G401 (cell line): ENCODE results near the gene SETSIP. TPM values are rescaled to one million over a fixed set of nuclear protein-coding genes. Genes with fewer than 3 reads are reported as not detected.
"Not testable (repeated sequence)": the region's sequence is repeated elsewhere in the genome, so short reads cannot be mapped to it uniquely, and the experiment has no call there.

ENCODE experiments used
- DNase-seq: peaks from one replicate; pipeline ENCODE4 v3.0.0-alpha.2; 2015; ENCODE audit warnings: low spot score
- in situ Hi-C: cut with HindIII; loops from 2 replicates; pipeline ENCODE4 v1.10.0; 2016; ENCODE audit warnings: low sequenced_read_pairs, mixed read lengths
- total RNA-seq: library from RNA; depleted of rRNA; stranded (reverse); fragments of >200 nt; shearing (Covaris generic); gene quantifications from 2 replicates; pipeline ENCODE4 v1.2.3, GENCODE V29; 2014; rRNA removed

The SETSIP gene
- total RNA-seq = 0.55 and 0.88 TPM in 2 replicates

DNA sequence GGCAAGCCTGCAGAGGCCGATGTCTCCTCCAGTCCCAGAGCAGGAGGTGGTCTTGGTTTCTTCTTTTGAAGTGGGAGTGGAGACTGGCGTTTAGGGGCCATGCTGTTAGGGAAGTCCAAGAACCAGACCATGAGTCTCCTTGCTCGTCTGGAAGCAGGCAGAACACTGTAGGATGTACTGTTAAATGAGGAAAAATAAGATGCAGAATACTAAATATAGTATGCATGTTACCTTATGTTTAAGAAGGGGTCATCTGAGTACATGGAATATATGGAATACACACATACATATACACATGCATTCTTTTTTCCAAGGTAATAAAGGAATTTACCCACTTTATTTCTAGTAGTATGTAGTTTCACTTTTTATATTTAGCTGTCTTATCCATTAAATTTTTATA is at the start of gene SETSIP:
SETSIP (minus strand) TSS at position 101 of the 400 bp plus-strand sequence; CDS start at position 101, 0 bp downstream.
- in situ Hi-C loops = no loop called here
- DNase-seq = no peak

DNA sequence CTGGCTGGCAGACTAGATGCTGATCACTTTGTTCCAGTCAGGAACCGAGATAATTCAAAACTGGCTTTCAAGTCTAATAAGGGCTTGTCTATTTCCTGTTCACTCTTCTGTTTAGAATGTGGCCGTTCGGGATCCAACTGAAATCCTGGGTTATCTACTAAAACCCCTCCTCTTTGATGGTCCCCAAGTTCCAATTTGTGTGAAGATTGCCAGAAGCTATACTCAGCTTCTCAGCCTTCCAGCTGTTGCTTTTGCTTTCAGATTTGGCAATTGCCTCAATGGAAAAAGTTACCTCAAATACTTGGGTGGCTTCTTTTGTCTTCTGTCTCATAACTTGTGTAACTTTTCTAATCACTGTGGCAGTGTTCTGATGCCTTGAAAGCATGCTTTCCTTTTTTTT is 48.7 kb upstream of the SETSIP start:
- in situ Hi-C loops = no loop called here
- no peak for DNase-seq

- in situ Hi-C loops = no loop called here
- DNase-seq = no peak
These were observed 43.6 kb upstream of the SETSIP start for GRCh38 chr1:92118826-92119225.

DNA sequence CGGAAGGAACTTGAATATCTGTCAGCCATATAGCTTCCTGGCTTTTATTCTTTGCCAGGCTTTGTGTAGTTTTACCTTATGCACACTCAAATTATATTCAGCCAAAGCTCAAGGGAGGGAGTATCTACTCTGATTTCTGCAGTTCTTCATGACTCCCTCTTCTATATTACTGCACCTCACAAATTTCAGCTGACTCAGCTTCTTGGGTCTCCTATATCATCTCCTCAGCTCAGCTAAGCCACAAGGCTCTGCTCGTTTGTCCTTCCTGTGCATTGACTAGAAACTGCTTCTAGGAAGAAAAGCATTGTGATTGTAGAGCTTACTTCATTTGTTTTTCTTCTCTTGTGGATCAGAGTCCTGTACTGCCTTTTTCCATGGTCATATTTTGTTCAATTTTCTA is 42.3 kb upstream of the SETSIP start:
- in situ Hi-C loops = no loop called here
- DNase-seq = no peak

GRCh38 chr1:92108631-92109030 is 33.4 kb upstream of the SETSIP start:
- in situ Hi-C loops = no loop called here
- no peak for DNase-seq

- in situ Hi-C loops = no loop called here
- DNase-seq = no peak
These were observed 30.4 kb upstream of the SETSIP start for GRCh38 chr1:92105546-92106081.

- DNase-seq = no peak
- in situ Hi-C loops = no loop called here
These were observed 21.1 kb upstream of the SETSIP start for GRCh38 chr1:92096317-92096716.

DNA sequence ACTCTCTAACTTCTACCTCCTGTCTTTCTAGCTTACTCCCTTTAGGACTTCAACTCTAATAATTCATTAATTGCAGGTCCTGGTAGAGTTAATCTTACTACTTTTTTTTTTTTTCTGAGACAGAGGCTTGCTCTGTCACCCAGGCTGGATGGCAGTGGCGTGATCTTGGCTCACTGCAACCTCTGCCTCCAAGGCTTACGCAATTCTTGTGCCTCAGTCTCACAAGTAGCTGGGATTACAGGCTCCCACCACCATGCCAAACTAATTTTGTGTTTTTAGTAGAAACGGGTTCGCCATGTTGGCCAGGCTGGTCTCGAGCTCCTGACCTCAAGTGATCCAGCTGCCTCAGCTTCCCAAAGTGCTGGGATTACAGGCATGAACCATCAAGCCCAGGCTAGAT is 20.7 kb upstream of the SETSIP start:
- in situ Hi-C loops = no loop called here
- no peak for DNase-seq

DNA sequence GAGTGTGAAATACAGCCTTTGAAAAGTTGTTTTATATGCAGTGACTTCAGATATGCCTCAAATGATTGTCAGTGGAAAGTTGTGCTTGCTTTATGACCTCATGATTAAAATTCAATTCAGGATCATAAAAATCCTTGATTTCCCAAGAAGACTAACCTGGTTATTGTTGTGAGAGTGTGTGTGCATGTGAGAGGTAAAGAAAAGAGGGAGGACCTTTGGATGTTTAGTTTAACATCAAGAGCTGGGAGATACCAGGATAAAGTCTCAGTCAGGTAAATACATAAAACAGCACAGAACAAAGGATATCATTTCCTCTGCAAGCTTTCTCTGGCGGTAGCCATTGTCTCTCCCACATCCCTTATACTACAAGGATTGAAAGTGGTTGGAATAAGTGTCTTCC is 19.4 kb upstream of the SETSIP start:
- in situ Hi-C loops = no loop called here
- DNase-seq = no peak

DNA sequence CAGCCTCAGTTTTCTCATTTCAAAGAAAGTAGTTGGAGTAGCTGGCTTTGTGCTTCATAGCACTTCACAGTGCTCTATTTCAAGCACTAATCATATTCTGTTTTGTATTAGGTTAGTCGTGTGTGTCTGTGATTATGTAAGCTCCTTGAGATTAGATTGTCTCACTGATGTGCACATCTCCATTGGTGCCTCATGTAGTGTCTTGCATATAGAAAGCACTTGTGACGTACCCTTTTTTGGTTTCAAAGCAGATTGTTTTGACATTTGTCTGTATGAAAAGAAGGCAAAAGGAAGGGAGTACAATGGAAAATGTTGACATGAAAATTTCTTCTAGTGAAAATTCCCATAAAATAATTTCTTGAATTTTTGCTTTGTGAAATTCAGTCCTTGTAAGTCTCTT is 18.9 kb upstream of the SETSIP start:
- in situ Hi-C loops = no loop called here
- DNase-seq = no peak

DNA sequence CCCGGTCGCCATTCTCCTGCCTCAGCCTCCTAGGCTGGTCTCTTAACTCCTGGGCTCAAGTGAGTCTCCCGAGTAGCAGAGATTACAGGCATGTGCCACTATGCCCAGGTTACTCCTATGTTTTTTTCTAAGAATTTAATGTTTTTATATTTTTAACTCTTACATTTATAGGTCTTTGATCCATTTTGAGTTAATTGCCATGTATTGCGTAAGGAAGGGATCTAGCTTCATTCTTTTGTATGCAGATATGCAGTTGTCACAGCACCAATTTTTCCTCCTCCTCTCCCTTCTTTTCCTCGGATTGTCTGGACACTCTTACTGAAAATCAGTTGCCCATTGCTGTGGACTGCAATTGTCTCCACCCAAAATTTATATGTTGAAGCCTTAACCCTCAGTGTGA is 16.4 kb upstream of the SETSIP start:
- no peak for DNase-seq
- in situ Hi-C loops = no loop called here

DNA sequence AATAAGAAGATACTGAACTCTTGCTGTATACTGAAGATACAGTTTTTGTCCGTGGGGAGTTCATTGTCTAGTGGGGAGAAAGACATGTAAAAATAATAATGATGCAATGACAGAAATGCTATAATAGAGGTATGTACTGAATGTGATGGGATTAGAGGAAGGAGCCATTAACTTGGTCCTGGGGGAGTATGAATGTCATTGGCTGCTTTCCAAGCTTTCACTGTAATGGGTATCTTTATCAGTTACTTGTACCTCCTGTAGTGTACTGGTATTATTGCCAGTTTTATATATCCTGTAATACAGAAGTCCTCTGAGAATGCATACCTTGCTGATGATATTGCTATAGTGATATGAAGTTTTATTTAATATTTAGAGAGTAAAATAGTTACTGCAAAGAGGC is 12.3 kb upstream of the SETSIP start:
- DNase-seq = no peak
- in situ Hi-C loops = no loop called here

- in situ Hi-C loops = no loop called here
- DNase-seq = no peak
These were observed 10.5 kb upstream of the SETSIP start for GRCh38 chr1:92085727-92086126.

GRCh38 chr1:92084651-92085050 is 9.4 kb upstream of the SETSIP start:
- no peak for DNase-seq
- in situ Hi-C loops = no loop called here

DNA sequence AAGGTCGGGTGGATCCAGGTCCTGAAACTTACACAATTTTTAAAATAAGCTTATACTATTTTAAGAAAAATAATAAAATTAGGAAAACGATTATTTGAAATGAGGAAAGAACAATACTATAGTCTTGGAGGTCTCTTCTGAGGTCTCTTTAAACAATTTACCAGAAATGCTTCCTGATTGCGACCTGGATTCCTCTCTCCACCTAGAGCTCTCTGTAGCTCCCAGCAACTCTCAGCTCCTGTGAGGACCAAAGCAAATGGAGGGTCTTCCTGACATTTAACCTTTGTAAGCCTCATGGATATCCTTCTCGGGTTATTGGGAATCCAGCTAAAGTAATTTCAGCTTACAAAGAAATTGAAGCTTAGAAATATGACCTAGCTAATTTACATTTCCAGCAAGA is 5.8 kb upstream of the SETSIP start:
- in situ Hi-C loops = no loop called here

DNA sequence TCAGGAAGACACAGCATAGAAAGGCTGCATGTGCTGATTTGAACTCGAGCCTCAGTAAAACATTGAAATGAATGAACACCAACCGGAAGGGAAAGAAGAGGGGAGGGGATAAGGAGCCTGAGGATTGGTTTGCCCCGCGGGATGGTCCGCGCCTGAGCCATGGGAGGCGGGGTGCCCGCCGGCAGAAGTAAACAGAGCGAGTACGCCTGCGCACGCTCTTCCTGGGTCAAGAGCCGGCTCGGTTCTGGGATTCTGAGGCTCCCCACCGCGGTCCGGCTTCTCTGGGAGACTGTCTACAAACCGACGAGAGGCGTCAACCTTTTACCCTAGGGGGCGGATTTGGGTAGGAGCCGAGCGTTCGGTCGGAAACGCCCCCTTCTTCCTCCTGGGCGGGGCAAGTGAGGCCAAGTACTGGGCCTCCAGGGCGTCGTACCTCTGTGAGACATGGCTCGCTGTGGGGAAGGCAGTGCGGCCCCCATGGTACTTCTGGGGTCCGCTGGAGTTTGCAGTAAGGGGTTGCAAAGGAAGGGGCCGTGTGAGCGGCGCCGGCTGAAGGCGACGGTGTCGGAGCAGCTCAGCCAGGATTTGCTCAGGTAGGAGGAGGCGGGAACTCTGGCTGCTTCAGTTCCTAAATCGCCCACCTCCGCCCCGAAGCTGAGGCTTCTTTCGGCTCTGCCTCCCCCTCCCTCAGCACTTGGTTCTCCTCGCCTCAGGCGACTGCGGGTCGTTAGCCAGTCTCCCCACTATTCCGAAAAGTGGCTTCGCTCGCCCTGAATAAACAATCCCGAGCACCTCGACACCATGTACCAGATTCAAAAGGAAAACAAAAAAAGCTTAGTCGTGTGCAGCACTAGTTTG is 5.1 kb upstream of the SETSIP start, which contains the start of gene BTBD8:
BTBD8 (plus strand) TSS at position 218 of the 858 bp plus-strand sequence; CDS start at position 445, 227 bp downstream.
- in situ Hi-C loops = no loop called here
- peak; percentile 89 for DNase-seq

More for the DNA sequence above, 5.8 kb upstream of the SETSIP start:
- DNase-seq = no peak

DNA sequence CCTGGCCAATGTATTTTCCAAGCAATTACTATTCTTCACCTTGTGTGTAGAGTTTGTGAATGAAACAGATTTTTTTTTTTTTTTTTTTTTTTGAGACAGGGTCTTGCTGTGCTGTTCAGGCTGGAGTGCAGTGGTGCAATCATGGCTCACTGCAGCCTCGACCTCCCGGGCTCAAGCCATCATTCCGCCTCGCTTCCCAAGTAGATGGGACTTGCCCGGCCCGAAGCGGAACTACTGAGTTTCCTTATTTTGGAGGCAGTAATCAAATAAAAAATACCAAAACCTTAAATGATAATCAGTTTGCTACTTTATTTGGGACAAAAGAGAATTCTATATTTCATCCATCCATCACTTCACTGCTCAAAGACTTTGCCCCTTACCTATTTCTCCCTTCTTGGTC is 4.2 kb upstream of the SETSIP start:
- no peak for DNase-seq

GRCh38 chr1:92078077-92078476 is 2.9 kb upstream of the SETSIP start:
- DNase-seq, in situ Hi-C loops: not testable (repeated sequence)

More for the DNA sequence above, 4.2 kb upstream of the SETSIP start:
- in situ Hi-C loops = no loop called here

DNA sequence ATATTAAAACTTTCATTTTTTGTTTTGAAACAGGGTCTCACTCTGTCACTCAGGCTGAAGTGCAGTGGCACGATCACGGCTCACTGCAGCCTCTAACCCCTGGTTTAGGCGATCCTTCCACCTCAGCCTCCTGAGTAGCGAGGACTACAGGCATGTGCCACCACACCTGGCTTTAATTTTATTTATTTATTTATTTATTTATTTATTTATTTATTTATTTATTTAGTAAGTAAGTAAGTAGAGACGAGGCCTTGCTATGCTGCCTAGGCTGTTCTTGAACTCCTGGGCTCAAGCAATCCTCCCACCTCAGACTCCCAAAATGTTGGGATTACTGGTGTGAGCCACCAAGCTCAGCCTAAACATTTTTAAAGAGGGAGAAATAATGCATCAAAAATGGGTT is 1.2 kb upstream of the SETSIP start:
- in situ Hi-C loops = no loop called here
- DNase-seq = no peak

- in situ Hi-C loops, DNase-seq: not testable (repeated sequence)
These were observed 765 bp downstream of the SETSIP start for GRCh38 chr1:92074446-92074845.

GRCh38 chr1:92070892-92071291 is 4.3 kb downstream of the SETSIP start:
- DNase-seq = no peak
- in situ Hi-C loops = no loop called here
